Transverse colon (tissue), 3 donors: ENCODE results near the gene MAPK12.

ENCODE experiments used
- CTCF ChIP-seq, 5 experiments: fragments of 200-600 bp in 3 of 5; fragments of 450-650 bp in 2 of 5; sonication (generic) in 3 of 5; IDR thresholded peaks; 1 replicate in 2 of 5; 2 replicates in 3 of 5; pipeline ENCODE4 v1.5.1; 2016 to 2017; ENCODE audit warnings: antibody characterized with exemption in 5 of 5, inconsistent platforms in 3 of 5, mild to moderate bottlenecking in 2 of 5, moderate library complexity in 1 of 5
- POLR2A ChIP-seq: fragments of 450-650 bp; IDR thresholded peaks from one replicate; pipeline ENCODE4 v1.6.1; 2016; ENCODE audit warnings: antibody characterized with exemption, mild to moderate bottlenecking, moderate library complexity

- TF ChIP-seq CTCF (IDR thresholded peaks at IDR 0.05) (no peak), POLR2A (no peak)
Measured at GRCh38 chr22:50217543-50218152, 43.8 kb downstream of the MAPK12 start.
